T-helper 1 cell treated with Interleukin-12 subunit alpha and Interleukin-12 subunit beta and Interleukin-4 antibody, amounts not matched to agents 30 μg/mL and 1 μg/mL, for 36 hours (primary cell): ENCODE data around the gene NKAPL.
A peak's percentile ranks its signal among the peaks of the same experiment; 100 is the strongest.

Experiments used
- H3K27ac Mint-ChIP-seq: one replicate; pipeline ENCODE4 v1.8.0; 2021; ENCODE audit warnings: mild to moderate bottlenecking, mixed read lengths
- H3K27me3 Mint-ChIP-seq: one replicate; pipeline ENCODE4 v1.8.0; 2021; ENCODE audit warnings: low read depth, mixed read lengths
- H3K36me3 Mint-ChIP-seq: one replicate; pipeline ENCODE4 v1.8.0; 2021; ENCODE audit warnings: low read depth, mixed read lengths
- H3K4me1 Mint-ChIP-seq: one replicate; pipeline ENCODE4 v1.8.0; 2021; ENCODE audit warnings: low read depth, mixed read lengths
- H3K4me3 Mint-ChIP-seq: one replicate; pipeline ENCODE4 v1.8.0; 2021; ENCODE audit warnings: mild to moderate bottlenecking, moderate library complexity, mixed read lengths
- H3K9me3 Mint-ChIP-seq: one replicate; pipeline ENCODE4 v1.8.0; 2021; ENCODE audit warnings: mixed read lengths

The NKAPL gene

DNA sequence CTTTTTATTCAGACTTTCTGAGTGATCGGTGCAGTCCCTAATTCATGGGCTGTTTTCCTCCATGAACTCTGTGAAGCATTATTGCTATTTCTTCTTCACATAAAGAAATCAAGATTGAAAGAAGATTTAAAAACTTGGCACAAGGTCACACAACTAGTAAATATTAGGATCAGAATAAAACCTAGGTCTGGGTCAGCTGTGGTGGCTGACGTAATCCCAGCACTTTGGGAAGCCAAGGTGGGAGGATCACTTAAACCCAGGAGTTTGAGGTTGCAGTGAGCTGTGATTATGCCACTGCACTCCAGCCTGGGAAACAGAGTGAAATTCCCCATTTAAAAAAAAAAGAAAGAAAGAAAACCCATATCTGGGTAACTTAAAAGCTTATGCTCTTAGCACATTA is 32.6 kb upstream of the NKAPL start:
- Mint-ChIP-seq H3K27ac (no peak overlapping the region), H3K27me3 (peaks cover 28% of the 10 kb centered on the region), H3K4me3 (no peak overlapping the region), H3K9me3 (no peaks in the 10 kb centered on the region), H3K36me3 (peaks cover 15% of the 10 kb centered on the region), H3K4me1 (peaks cover 13% of the 10 kb centered on the region)

GRCh38 chr6:28232785-28233184 is 26.3 kb upstream of the NKAPL start:
- peaks cover 29% of the 10 kb centered on the region for H3K36me3 Mint-ChIP-seq
- no peaks in the 10 kb centered on the region for H3K27me3 Mint-ChIP-seq

DNA sequence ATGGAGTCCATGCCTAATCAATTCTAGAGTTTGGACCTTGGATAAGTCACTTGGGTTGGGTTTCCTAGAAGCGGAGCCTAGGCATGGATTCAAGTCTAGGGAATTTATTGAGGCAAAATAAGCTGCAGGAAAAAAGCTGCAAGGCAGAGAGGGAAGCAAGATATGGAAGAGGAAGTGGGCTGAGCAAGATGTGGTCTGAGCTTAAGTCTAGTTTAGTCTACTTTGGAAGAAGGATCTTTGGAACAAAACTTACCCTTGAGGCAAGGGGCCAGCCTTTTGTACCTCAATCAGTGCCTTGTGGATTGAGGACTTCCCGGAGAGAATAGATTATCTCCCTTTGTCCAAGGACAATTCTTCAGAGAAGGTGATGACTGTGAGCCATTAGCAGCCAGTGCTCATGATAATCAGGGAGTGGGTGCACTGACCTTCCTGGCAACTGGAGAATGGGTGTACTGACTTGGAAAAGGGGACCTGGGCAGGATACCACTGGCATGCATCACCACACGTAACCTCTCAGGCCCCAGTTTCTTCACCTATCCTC is 23.1 kb upstream of the NKAPL start:
- H3K4me1 Mint-ChIP-seq, result peaks cover 2% of the 10 kb centered on the region
- H3K9me3 Mint-ChIP-seq, result peaks cover 15% of the 10 kb centered on the region
- no peak overlapping the region for H3K27ac Mint-ChIP-seq
- peaks cover 17% of the 10 kb centered on the region for H3K36me3 Mint-ChIP-seq
- no peaks in the 10 kb centered on the region for H3K27me3 Mint-ChIP-seq
- no peak overlapping the region for H3K4me3 Mint-ChIP-seq

More at GRCh38 chr6:28232785-28233184, 26.3 kb upstream of the NKAPL start:
- Mint-ChIP-seq H3K4me3 (no peak overlapping the region), H3K4me1 (peaks cover 6% of the 10 kb centered on the region), H3K9me3 (peaks cover 7% of the 10 kb centered on the region), H3K27ac (no peak overlapping the region)

DNA sequence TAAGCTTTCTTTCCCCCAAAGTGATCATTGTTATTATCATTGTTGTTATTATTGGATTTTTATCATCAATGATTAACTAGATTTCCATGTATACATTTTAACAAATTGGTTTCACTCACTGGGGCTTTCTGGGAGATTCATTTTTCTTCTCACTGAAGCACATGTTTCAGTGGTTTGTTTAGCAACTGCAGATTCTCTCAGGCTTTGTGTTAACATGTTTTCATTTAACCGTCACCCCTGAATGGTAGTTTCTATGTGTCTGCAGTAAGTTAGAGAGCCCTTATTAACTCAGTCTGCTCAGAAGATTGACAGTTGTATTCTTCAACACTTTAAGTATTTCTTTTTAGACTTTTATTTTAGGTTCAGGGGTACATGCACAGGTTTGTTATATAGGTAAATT is 19.5 kb upstream of the NKAPL start:
- no peak overlapping the region for H3K4me3 Mint-ChIP-seq

GRCh38 chr6:28240471-28240870 is 18.6 kb upstream of the NKAPL start:
- H3K36me3 Mint-ChIP-seq, result peaks cover 19% of the 10 kb centered on the region
- H3K4me1 Mint-ChIP-seq, result peaks cover 2% of the 10 kb centered on the region
- H3K4me3 Mint-ChIP-seq, result no peak overlapping the region
- H3K27me3 Mint-ChIP-seq, result no peaks in the 10 kb centered on the region
- peaks cover 7% of the 10 kb centered on the region for H3K9me3 Mint-ChIP-seq
- no peak overlapping the region for H3K27ac Mint-ChIP-seq

More for the DNA sequence above, 19.5 kb upstream of the NKAPL start:
- H3K4me1 Mint-ChIP-seq, result peaks cover 2% of the 10 kb centered on the region
- H3K36me3 Mint-ChIP-seq, result peaks cover 14% of the 10 kb centered on the region
- peaks cover 7% of the 10 kb centered on the region for H3K9me3 Mint-ChIP-seq
- H3K27me3 Mint-ChIP-seq, result no peaks in the 10 kb centered on the region
- no peak overlapping the region for H3K27ac Mint-ChIP-seq

- H3K27me3 Mint-ChIP-seq, result no peaks in the 10 kb centered on the region
- no peak overlapping the region for H3K4me3 Mint-ChIP-seq
- H3K27ac Mint-ChIP-seq, result no peak overlapping the region
- H3K9me3 Mint-ChIP-seq, result no peaks in the 10 kb centered on the region
- peaks cover 48% of the 10 kb centered on the region for H3K36me3 Mint-ChIP-seq
- H3K4me1 Mint-ChIP-seq, result no peaks in the 10 kb centered on the region
These were observed 15.2 kb upstream of the NKAPL start for GRCh38 chr6:28243946-28244345.

DNA sequence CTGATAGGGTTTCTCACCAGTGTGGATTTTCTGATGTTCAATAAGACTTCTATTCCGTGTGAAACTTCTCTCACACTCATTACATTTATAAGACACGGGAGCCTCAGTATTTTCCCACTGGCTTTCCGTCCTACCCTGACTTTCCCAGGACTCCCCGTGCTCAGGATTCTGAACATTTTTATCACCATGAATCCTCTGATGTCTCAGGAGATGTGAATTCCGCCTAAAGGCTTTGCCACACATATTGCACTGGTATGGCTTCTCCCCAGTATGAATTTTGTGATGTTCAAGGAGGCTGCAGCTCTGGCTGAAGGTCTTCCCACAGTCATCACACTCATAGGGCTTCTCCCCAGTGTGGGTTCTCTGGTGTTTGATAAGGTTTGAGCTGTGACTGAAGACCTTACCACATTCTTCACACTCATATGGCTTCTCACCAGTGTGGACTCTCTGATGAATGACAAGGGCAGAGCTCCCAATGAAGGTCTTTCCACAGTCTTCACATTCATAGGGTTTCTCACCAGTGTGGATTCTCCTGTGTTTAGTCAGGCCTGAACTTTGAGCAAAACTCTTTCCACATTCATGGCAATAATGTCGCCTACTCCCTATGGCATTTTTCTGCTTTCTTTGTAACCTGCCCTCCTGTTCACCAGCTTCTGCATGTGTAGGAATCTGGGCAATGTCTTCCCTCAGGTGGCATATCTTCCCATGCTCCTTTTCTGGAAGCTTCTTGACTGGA is 13.7 kb upstream of the NKAPL start:
- H3K4me3 Mint-ChIP-seq, result no peak overlapping the region
- no peaks in the 10 kb centered on the region for H3K27me3 Mint-ChIP-seq
- no peaks in the 10 kb centered on the region for H3K9me3 Mint-ChIP-seq
- peaks cover 6% of the 10 kb centered on the region for H3K4me1 Mint-ChIP-seq
- H3K27ac Mint-ChIP-seq, result no peak overlapping the region
- H3K36me3 Mint-ChIP-seq, result peaks cover 51% of the 10 kb centered on the region

DNA sequence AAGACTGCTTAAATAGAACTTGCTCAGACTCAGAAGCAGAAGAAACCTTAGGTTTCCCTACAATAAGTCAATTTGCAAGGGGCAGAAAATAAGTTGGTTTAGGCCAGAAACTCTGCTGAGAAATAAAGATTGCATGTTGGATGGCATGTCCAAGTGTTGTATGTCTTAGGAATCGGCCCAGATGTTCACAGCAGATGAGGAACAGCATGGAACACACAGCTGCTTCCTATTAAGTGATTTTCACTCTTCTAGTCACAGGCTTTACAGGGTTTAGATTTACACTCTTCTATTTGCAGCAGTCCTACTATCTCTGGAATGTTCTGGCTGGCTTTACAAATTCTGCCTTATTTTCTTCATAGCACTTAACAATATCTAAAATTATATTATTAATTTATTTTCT is 10.2 kb upstream of the NKAPL start:
- Mint-ChIP-seq H3K27me3 (no peaks in the 10 kb centered on the region), H3K9me3 (peaks cover 6% of the 10 kb centered on the region), H3K4me1 (peaks cover 16% of the 10 kb centered on the region), H3K27ac (no peak overlapping the region), H3K4me3 (no peak overlapping the region), H3K36me3 (peaks cover 51% of the 10 kb centered on the region)

GRCh38 chr6:28250747-28251146 is 8.3 kb upstream of the NKAPL start:
- H3K4me3 Mint-ChIP-seq, result peak overlapping the region; percentile 72
- H3K27ac Mint-ChIP-seq, result no peak overlapping the region
- peaks cover under 1% of the 10 kb centered on the region for H3K27me3 Mint-ChIP-seq
- peaks cover 38% of the 10 kb centered on the region for H3K36me3 Mint-ChIP-seq
- H3K4me1 Mint-ChIP-seq, result peaks cover 16% of the 10 kb centered on the region
- peaks cover 6% of the 10 kb centered on the region for H3K9me3 Mint-ChIP-seq

GRCh38 chr6:28251661-28252008 is 7.5 kb upstream of the NKAPL start:
- H3K9me3 Mint-ChIP-seq, result peaks cover 6% of the 10 kb centered on the region
- H3K27ac Mint-ChIP-seq, result peak overlapping the region; percentile 93
- peaks cover 16% of the 10 kb centered on the region for H3K4me1 Mint-ChIP-seq
- peaks cover 29% of the 10 kb centered on the region for H3K36me3 Mint-ChIP-seq
- peak overlapping the region; percentile 94 for H3K4me3 Mint-ChIP-seq
- H3K27me3 Mint-ChIP-seq, result peaks cover 4% of the 10 kb centered on the region

- Mint-ChIP-seq H3K4me1 (peaks cover 16% of the 10 kb centered on the region), H3K36me3 (peaks cover 23% of the 10 kb centered on the region), H3K27me3 (peaks cover 4% of the 10 kb centered on the region), H3K9me3 (peaks cover 6% of the 10 kb centered on the region), H3K4me3 (peak within 1 kb of the TSS; percentile 94), H3K27ac (peak within 1 kb of the TSS; percentile 93)
These were observed 6.8 kb upstream of the NKAPL start, which contains the start of gene ZKSCAN4 for GRCh38 chr6:28252009-28252975. ZKSCAN4 (minus strand) TSS chr6:28252269; CDS start chr6:28251980, 289 bp downstream.

- H3K9me3 Mint-ChIP-seq, result peaks cover 15% of the 10 kb centered on the region
- peaks cover 23% of the 10 kb centered on the region for H3K4me1 Mint-ChIP-seq
- H3K4me3 Mint-ChIP-seq, result no peak overlapping the region
- H3K36me3 Mint-ChIP-seq, result peaks cover 15% of the 10 kb centered on the region
- H3K27ac Mint-ChIP-seq, result no peak overlapping the region
- H3K27me3 Mint-ChIP-seq, result peaks cover 4% of the 10 kb centered on the region
These were observed 5.0 kb upstream of the NKAPL start for GRCh38 chr6:28254121-28254519.

DNA sequence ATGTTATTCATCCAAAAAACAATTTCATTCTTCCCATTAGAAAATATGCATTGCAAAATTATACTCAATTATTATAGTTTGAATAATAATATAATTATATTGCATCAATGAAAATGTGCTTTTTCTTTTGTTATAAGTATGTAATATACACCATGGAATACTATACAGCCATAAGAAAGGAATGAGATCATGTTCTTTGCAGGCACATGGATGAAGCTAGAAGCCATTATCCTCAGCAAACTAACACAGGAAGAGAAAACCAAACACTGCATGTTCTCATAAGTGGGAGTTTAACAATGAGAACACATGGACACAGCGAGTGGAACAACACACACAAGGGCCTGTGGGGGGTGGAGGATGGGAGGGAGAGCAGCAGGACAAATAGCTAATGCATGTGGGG is 2.1 kb upstream of the NKAPL start:
- H3K27ac Mint-ChIP-seq, result no peak overlapping the region
- peaks cover 9% of the 10 kb centered on the region for H3K27me3 Mint-ChIP-seq
- H3K9me3 Mint-ChIP-seq, result peaks cover 23% of the 10 kb centered on the region
- H3K36me3 Mint-ChIP-seq, result peaks cover 11% of the 10 kb centered on the region
- peaks cover 12% of the 10 kb centered on the region for H3K4me1 Mint-ChIP-seq
- no peak overlapping the region for H3K4me3 Mint-ChIP-seq

DNA sequence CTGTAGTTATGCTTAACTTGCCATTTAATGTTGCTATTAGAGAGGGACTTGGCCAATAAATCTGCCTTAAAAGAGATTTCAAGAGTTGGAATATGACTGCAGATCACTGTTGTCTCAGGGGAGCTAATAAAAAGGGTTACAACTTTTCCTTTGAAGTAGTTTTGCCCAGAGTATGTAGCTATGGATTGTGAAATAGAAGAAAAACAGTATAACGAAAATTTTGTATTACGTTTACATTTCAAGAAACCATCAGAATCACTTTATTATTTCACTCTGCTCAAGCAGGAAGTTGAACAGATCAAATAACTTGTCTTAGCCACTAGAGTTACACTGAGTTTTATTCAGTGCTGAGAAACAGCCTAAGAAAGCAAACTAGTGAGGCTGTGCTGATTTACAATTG is 4.8 kb downstream of the NKAPL start:
- Mint-ChIP-seq H3K9me3 (peaks cover 8% of the 10 kb centered on the region), H3K4me3 (no peak overlapping the region), H3K27me3 (peaks cover 15% of the 10 kb centered on the region), H3K36me3 (peaks cover 3% of the 10 kb centered on the region), H3K27ac (no peak overlapping the region), H3K4me1 (peaks cover 5% of the 10 kb centered on the region)
